Stimulated activated CD4-positive, alpha-beta T cell treated with anti-CD3 and anti-CD28 coated beads, Interleukin-1b, Interleukin-23, amount 100 ng/mL, for 1 hour (primary cell): ENCODE data around the gene PLCG1.
A peak's percentile ranks its signal among the peaks of the same experiment; 100 is the strongest.

Source experiments
- DNase-seq, 2 donors: peaks; one replicate each; pipeline ENCODE4 v3.0.0-alpha.2; 2020; ENCODE audit warnings: low read depth in 2 of 2

PLCG1 gene

DNA sequence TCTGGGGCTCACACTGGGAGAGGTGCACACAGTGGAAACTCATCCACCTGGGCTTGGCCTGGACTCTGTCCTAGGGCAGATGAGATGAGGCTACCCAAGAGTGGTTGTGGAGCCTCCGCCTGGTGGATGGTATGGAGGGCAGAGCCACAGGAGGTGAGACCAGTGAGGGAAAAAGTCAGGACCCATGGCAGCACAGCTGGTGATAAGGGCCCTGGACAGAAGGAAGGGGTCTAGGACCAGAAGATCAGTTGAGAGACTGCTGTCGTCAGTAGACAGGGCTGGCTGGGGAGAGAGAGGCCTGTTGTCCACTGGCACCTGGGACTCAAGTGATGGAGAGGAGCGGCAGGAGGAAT lies 29.8 kb downstream of the PLCG1 start:
- no peak for DNase-seq

DNA sequence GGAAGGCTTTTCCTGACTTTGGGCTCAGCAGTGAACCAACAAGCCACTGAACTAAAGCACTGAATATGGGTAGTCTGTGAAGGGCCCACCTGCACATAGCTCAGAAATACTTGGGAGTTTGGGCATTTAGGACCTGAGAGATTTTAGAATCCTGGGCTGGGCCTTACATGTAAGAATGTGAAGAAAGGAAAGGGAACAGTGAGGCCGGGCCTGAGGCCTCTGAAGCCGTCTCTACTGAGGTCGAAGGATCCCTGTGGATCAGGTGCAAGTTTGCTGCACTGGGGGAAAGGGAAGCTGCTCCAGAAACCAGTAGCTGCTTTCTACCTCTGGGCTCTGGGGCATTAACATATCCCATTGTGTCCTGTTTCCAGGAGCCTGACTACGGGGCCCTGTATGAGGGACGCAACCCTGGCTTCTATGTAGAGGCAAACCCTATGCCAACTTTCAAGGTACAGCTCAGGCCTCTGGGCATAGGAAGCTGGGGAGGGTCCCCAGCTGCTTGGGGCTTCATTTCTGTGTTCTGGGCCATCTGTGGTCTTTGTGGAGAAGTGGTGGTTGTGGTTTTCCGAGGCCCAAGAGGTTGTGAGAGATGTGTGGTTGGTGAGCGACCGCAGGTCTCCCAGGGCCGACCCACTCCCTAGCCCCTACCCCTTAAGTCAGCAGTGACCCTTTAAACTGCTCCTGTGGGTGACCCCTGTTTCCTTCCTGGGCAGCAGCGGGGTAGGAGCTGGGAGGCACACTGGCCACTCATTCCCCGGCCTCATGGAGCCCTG lies 30.3 kb downstream of the PLCG1 start:
- DNase-seq: no peak

DNA sequence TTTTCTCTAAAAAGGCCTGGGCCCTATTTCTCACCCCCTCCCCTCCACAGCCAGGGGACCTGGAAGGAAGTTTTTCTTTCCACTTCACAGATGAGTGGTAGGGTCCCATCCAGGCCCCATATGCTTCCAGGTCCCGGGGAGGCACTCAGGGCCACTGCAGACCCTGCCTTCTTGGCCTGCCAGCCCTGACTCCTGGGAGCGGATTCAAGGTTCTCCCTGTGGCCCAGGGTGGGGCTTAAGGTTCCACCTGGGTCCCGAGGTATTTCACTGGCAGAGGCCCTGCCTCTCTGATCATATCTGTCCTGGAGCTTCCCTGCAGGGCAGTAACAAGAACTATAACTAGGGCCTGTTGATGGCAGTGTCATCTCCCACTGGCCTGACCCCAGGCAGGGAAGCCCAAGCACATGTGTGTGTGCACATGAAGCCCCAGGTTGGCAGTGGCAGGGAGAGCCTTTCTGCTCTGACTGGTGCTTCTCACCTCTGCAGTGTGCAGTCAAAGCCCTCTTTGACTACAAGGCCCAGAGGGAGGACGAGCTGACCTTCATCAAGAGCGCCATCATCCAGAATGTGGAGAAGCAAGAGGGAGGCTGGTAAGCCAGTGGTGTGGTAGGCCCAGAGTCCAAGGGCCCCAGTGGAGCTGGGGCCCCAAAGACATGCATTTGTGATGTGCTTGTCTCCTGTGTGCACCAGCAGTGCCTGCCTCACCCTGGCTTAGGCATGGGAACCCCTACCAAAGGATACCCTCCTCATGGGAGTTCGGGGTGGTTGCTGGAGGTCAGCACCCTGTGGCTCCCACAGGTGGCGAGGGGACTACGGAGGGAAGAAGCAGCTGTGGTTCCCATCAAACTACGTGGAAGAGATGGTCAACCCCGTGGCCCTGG lies 31.2 kb downstream of the PLCG1 start:
- DNase-seq: no peak

DNA sequence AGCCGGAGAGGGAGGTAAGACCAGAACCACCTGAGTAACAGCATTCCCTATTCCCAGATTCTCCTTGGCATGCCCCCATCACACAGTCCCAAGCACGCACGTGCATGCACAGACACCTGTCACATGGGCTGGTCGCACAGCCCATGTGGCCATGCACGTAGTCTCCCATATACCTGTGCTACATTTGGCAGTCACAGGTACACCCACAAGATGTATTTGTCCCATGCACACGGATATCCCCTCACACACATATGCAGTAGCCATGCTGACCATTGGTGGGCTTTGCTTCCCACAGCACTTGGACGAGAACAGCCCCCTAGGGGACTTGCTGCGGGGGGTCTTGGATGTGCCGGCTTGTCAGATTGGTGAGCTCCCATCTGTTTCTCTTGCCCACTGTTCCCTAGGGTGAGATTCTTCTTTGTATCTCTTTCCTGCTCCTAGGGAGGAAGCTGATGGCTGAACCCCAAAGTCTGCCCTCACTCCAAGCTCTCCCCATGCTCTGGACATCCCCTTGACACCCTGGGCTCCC lies 31.9 kb downstream of the PLCG1 start:
- DNase-seq: no peak

DNA sequence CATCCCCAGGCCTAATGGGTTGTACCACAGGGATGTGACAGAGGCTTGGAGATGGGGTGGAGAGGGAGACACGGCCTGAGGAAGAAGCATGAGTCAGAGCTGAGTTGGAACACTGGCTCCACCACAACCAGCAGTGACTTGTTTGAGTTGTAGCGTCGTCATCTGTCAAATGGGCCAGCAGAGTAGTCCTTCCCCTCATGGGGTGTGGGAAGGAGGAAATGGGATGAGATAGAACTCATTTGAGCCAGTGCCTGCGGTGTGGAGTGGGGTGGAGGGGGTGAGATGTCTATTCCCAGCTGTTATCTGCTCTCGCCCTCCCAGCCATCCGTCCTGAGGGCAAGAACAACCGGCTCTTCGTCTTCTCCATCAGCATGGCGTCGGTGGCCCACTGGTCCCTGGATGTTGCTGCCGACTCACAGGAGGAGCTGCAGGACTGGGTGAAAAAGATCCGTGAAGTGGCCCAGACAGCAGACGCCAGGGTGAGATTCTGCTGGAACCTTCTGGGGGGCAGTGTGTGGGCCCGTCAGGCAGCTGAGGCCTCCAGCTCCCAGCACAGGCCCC lies 32.5 kb downstream of the PLCG1 start:
- DNase-seq: no peak

DNA sequence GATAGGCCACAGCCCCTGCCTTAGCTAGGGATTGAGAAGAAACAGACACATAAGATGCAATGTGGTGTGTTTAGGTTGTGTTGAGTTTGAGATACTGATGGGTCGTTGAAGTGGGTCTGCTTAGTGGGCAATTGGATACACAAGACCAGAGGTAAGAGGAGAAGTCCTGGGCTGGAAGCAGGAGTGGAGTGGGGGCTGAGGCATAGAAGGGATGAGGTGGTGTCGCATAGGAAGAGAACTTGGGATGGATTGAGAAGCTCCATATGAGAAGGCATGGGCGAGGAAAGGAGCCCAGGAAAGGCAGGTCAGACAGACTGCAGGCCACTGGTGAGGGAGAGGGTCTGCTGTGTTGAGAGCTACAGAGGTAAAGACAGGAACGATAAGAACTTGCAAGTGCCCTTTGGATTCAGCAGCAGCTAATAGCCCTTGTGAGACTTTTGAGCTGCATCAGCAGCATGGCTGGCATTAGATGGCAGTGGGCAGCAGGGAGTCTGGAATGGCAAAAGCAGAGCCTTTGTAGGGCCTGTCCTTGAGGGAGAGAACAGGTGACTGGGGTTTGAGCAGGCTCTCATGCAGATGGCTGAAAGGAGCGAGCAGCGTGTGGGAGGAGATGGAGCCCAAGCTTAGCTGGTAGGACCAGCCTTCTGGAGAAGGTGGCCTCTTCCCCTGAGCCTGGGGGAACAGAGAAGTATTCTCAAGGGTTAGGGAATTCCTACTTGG lies 33.2 kb downstream of the PLCG1 start:
- DNase-seq: no peak

DNA sequence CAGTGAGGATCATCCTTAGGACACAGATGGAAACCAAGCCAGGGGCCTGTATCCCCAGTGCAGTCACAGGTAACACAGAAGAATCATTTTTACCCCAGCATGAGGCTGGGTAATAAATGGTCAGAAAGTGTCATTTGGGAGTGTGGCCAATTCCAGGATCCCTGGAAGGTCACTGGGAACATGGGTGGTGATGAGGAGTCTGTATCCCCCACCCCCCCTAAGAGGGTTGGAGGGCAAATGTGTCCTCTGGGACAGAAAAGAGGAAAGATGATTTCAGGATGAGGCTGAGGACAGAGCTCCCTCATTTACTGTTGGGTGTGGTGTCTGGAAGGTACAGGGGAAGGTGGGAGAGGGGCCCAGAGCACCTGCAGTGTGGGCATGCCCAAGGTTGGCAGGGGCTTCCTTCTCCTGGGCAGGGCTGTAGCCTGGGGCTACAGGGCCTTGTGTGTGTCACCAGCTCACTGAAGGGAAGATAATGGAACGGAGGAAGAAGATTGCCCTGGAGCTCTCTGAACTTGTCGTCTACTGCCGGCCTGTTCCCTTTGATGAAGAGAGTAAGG lies 34.5 kb downstream of the PLCG1 start:
- no peak for DNase-seq

DNA sequence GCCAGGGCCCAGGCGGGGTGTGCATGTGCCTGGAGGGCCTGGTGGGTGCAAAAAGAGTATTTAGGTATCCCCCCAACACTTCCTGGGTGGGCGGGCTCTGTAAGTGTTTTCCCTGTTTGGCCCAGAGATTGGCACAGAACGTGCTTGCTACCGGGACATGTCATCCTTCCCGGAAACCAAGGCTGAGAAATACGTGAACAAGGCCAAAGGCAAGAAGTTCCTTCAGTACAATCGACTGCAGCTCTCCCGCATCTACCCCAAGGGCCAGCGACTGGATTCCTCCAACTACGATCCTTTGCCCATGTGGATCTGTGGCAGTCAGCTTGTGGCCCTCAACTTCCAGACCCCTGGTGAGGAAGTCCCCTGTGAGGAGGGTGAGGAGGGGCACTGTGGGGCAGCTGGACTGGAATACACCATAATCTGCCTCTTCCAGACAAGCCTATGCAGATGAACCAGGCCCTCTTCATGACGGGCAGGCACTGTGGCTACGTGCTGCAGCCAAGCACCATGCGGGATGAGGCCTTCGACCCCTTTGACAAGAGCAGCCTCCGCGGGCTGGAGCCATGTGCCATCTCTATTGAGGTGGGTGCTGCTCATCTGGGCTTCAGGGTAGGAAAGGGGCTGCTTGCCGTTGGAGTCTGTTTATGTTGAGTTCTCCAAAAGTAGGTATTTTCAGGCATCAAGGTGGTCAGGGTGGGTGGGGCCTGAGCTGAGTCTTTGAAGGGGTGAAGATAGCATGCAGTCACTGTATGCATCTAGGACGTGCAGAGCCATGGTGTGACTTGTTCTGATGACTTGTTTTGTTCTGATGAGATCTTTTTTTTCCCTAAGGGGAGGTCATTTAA lies 35.2 kb downstream of the PLCG1 start:
- no peak for DNase-seq

DNA sequence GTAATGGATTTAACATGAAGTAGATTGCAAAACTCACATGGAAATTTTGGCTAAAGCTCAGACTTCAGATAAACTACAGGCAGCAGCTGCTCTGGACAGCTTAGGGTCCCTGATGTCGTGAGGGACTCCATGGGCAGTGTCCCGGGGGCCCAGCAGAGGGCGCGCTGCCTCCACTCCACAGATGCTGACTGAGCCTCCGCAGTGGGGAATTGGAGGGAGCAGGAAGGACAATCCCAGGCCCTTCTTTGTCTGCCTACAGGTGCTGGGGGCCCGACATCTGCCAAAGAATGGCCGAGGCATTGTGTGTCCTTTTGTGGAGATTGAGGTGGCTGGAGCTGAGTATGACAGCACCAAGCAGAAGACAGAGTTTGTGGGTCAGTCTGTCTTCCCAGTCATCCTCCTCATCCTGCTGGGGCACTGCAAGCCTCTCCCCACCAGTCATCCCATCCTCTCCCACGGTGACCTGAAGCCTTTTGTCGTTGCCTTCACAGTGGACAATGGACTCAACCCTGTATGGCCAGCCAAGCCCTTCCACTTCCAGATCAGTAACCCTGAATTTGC lies 35.9 kb downstream of the PLCG1 start:
- peak; percentile 23 to 62 for DNase-seq

DNA sequence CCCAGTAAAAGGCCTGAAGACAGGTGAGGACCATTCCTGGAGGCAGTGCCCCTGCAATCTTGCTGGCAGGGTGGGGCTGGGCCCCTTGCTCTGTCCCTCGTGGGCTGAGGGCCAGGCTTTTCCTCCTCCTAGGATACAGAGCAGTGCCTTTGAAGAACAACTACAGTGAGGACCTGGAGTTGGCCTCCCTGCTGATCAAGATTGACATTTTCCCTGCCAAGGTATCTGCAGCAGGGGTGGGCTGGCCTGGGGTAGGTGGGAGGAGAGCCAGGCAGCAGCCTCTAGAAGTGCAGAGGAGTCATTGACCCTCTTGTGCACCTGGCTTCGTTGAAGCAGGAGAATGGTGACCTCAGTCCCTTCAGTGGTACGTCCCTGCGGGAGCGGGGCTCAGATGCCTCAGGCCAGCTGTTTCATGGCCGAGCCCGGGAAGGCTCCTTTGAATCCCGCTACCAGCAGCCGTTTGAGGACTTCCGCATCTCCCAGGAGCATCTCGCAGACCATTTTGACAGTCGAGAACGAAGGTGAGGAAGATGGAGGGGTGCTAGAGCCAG lies 36.5 kb downstream of the PLCG1 start:
- no peak for DNase-seq

DNA sequence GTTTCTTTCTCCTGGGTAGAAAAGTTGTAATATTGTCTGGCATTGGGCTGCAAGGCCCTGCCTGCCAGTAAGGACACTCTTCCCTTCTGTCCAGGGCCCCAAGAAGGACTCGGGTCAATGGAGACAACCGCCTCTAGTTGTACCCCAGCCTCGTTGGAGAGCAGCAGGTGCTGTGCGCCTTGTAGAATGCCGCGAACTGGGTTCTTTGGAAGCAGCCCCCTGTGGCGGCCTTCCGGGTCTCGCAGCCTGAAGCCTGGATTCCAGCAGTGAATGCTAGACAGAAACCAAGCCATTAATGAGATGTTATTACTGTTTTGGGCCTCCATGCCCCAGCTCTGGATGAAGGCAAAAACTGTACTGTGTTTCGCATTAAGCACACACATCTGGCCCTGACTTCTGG lies 37.0 kb downstream of the PLCG1 start:
- no peak for DNase-seq

DNA sequence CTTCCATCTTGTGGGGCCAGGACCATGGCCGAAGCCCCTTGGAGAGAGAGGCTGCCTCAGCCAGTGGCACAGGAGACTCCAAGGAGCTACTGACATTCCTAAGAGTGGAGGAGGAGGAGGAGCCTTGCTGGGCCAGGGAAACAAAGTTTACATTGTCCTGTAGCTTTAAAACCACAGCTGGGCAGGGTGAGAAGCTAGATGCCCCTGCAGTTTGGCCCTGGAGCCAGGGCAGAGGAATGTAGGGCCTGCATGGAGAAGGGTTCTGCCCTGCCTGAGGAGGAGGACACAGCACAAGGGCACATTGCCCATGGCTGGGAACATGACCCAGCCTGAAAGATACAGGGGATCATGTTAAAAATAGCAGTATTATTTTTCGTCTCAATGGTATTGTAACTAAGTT lies 37.4 kb downstream of the PLCG1 start:
- no peak for DNase-seq

DNA sequence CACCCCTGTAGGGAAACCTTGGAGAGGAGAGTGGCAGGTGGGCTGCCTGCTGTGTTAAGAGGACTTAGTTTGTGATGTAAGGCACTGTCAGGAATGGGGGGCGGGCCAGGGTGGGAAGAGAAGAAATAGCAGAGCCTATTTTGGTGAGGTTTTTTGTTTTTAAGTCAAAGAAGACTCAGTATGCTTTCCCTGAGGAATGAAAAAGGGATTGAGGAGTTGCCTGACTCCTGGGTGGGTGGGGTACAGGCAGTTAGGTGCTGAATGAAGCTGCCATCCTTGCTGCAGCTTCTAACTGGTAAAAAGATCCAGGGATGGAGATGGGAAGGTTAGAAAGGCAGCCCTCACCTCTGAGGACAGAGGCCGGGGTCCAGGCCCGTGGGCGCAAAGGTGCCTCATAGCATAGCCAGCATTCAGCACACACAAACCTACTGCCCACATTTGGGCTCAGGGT lies 37.9 kb downstream of the PLCG1 start:
- DNase-seq: no peak

DNA sequence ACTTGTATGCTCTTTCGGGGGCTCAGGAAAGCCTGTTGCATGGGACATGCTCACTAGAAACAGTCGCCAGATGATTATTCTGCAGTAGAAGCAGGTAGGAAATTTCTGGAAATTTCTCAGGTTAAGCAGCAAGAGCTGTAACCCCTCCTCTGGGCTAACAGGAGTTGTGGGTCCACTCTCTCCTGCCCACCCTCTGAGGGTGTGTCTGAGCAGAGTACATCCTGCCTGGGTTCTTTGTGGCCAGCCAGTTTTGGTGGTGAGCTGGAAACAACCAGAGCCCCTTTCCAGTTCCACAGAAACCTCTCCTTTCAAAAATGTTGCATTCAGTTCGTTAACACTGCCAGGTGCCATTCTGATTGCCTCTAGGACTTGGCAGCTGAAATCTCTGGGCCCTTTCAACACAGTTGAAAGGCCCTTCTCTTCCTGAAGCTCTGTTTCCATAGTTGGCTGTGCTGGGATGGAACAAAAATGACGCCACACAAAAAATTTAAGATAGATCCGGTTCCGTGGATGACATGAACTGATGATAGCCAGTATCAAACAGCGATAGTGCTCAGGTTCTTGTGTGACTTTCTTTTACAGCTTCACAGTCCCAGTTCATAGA lies 38.5 kb downstream of the PLCG1 start:
- no peak for DNase-seq

DNA sequence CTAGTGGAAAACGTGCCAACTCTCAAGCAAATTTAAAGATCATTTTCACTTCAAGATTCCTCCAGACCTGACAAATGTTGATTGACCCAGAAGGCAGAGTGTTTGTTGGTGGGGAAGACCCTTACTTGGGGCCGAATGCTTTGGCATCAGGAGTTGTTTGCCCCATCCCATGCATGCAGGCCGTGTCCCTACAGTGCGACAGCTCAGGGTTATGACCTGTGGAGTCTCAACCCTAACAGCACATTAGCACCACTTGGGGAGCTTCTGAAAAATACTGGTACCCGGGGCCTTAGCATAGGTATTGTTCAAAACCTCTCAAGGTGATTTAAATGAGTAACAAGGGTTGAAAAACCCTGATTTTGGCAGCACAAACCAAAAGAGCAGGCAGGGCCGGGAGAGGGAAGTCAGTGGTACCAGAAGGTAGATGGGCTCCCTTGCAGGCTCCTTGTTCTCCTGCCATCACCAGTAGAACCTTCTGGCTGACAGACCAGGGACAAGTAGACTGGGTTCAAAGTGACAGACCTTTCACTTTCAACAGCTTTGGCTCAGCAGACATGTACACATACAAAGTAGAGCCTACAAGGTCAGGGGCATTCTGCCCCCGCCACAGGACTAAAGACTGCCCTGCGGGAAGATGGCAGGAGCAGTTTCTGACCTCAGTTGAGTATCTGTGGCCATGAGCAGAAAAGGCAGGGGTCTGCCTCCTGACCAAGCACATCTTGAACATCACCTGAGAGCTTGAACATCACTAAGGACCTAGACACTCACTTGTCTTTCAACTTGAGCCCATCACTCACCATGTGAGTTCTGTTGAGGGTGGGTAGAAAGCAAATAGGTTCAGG lies 39.6 kb downstream of the PLCG1 start:
- no peak for DNase-seq

DNA sequence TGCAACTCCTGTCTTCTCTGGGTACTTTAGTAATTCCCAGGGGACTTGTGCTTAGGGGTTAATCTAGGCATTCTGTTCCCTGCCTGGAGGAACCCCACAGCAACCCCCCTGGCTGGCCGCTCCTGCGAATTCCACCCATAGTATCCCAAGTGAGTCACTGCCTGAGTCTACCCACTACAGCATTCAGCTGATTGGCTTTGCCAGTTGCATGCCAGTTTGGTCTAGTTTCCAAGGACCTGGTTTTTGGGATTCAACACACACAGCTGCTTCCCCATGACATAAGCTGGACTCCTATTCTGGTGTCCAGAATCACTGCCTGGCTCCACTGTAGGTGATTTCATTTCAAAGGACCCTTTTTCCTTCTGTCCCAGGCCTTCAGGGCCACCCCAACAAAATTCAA lies 40.3 kb downstream of the PLCG1 start:
- no peak for DNase-seq

DNA sequence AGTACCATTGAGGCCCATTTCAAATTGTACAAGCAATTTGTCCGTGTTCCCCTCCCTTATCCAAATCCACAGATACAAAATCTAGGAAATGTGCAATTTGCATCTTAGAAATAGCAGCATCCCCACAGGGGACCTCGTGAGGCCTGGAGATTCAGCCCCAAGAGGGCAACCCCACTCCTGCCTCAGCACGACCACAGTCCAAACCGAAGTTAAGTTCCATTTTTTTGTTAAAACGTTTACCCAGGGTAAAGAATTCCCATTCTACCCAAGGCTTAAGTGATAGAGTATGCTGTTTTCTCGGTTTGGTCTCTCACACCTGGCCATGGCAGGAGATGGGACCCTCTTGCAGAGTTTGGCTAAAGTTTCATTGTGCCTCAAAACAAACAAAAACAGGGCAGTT lies 41.2 kb downstream of the PLCG1 start:
- no peak for DNase-seq

DNA sequence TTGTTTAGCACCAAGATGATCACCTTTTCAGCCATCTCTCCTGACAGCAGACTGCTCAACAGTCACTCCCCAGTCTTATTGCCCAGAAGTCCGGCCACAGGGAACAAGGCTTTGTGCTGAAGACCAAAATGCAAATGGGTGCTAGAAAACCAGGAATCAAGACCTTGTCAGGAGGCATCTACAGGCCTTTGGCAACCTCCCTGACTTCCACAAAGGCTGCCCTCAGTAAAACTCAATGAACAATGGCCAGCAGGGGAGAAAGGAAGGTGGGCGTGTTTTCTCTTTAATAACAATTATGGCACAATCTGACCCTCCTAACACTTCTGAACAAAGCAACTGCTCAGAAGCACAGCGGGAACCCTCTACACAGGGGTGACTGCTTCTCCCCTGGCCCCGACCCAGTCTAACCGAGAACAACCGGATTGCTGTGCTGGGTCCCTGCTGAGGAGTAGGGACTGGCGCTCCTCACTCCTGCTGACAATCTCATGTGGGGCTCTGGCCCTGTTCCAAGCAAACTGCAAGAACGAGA lies 41.6 kb downstream of the PLCG1 start:
- no peak for DNase-seq
